ENCODE data around the gene RAMAC. TPM values are rescaled to one million over a fixed set of nuclear protein-coding genes. Genes with fewer than 3 reads are reported as not detected.
A peak's percentile ranks its signal among the peaks of the same experiment; 100 is the strongest.

RAMAC gene
- total RNA-seq, 1 donor from 2014 or later: 12.3 TPM

DNA sequence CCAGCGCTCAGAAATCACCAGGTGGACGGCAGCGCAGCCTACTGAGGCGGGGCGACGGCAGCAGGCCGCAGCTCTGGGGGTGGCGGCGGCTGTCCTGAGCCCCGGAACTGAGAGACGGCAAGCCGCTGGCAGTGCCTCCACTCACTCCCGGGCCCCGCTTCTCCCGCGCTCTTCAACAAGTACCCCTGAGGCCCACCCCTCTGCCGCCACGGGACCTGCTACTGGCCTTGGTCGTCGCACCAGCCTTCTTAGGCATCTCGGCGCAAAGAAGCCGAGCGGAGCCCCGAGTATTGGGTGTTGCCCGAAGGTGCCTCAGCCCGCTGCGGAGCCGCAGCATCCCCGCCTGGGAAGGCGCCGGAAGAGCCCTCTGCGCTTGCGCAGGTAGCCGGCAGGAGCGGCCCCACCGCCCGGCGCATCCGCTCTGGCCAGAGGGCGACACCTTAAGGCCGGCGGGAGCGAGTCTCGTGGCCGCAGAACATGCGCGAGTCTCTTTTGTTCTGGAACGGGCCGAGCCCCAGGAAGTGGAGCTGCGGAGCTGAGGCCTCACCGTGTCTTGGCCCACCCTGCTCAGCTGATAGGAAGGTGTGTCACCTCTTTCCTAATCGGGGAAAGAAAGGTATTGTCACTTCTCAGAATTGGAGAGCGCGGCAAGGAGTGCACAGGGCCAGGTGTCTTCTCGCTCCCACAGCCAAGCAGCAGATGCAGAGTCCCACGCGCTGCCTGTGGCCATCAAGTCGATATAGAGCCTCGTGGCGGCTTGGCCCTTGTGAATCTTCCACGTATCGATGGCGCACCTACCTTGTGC, 25.5 kb downstream of the RAMAC start, which contains the start of gene C15orf40:
TSS of gene C15orf40 (minus strand) at position 369 of the 805 bp plus-strand sequence. CDS start at position 337, 32 bp downstream.
- H3K4me3 ChIP-seq: peak within 1 kb of the TSS; percentile 71 to 99
- H3K4me1 ChIP-seq: peaks cover 32% of the 10 kb centered on the region
- peak in 1 of 2 donors; percentile 93 for DNase-seq (ENCODE audit: extremely low spot score in 2 of 2)
- TF ChIP-seq POLR2A (IDR thresholded peaks at IDR 0.05) (peak in 1 of 2 donors; percentile 64), POLR2AphosphoS5 (IDR thresholded peaks at IDR 0.05; ENCODE audit: insufficient read depth in 1 of 2, low read depth in 1 of 2) (peak; percentile 94)
- TF ChIP-seq, protein P1, sequence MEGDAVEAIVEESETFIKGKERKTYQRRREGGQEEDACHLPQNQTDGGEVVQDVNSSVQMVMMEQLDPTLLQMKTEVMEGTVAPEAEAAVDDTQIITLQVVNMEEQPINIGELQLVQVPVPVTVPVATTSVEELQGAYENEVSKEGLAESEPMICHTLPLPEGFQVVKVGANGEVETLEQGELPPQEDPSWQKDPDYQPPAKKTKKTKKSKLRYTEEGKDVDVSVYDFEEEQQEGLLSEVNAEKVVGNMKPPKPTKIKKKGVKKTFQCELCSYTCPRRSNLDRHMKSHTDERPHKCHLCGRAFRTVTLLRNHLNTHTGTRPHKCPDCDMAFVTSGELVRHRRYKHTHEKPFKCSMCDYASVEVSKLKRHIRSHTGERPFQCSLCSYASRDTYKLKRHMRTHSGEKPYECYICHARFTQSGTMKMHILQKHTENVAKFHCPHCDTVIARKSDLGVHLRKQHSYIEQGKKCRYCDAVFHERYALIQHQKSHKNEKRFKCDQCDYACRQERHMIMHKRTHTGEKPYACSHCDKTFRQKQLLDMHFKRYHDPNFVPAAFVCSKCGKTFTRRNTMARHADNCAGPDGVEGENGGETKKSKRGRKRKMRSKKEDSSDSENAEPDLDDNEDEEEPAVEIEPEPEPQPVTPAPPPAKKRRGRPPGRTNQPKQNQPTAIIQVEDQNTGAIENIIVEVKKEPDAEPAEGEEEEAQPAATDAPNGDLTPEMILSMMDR (IDR thresholded peaks at IDR 0.05): peak; percentile 32 to 61 (median 44)
- peaks cover 0 to 29% of the 10 kb centered on the region in 2 donors for H3K36me3 ChIP-seq
- intact Hi-C loops (cut with DNase I): no loop called here
- no peaks in the 10 kb centered on the region for H3K27me3 ChIP-seq
- no peaks in the 10 kb centered on the region for H3K9me3 ChIP-seq
- H3K27ac ChIP-seq: peak within 1 kb of the TSS; percentile 84

DNA sequence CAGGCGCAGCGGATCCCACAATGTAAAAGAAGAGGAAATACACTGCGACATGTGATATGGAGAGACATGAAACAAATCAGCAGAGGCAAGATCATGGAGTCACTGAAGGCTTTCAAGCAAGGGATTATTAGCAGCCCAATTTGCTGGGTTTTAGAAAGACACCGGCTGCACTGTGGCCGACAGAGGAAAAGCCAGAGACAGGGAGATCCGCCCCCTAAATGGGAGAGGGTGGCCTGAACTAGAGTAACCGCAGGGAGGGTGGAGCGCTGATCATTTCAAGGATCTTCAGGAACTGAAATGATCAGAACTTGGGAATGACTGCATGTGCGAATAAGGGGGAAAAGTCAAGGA, 26.0 kb downstream of the RAMAC start:
- TF ChIP-seq, protein P1 (IDR thresholded peaks at IDR 0.05): no peak
- TF ChIP-seq POLR2AphosphoS5 (IDR thresholded peaks at IDR 0.05; ENCODE audit: insufficient read depth in 1 of 2, low read depth in 1 of 2) (no peak), POLR2A (IDR thresholded peaks at IDR 0.05) (no peak)
- peak overlapping the region; percentile 84 for H3K27ac ChIP-seq
- H3K4me1 ChIP-seq: peaks cover 32% of the 10 kb centered on the region
- peak overlapping the region; percentile 71 to 99 for H3K4me3 ChIP-seq
- no peaks in the 10 kb centered on the region for H3K27me3 ChIP-seq
- intact Hi-C loops (cut with DNase I): no loop called here
- H3K36me3 ChIP-seq: peaks cover 0 to 25% of the 10 kb centered on the region in 2 donors
- H3K9me3 ChIP-seq: no peaks in the 10 kb centered on the region
- DNase-seq (ENCODE audit: extremely low spot score in 2 of 2): no peak

DNA sequence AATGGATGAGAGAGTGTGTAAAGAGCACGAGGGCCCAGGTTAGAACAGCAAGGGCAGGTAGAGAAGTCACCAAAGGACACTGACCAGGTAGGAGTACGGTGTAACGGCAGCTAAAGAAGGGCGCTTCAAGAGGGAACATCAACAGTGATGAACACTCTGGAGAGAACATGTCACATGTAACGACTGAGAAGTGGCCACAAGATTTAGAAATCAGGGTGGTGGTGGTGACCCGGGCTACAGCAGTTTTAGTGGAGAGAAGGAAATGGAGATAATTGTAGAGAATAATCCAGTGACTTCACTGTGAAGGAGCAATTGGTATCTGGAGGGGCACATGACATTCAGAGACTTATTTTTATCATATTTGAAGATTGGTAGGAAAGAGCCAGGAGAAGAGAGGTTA, 26.6 kb downstream of the RAMAC start:
- no peaks in the 10 kb centered on the region for H3K27me3 ChIP-seq
- H3K27ac ChIP-seq: no peak overlapping the region
- H3K9me3 ChIP-seq: no peaks in the 10 kb centered on the region
- peaks cover 32% of the 10 kb centered on the region for H3K4me1 ChIP-seq
- H3K36me3 ChIP-seq: peaks cover 0 to 25% of the 10 kb centered on the region in 2 donors
- DNase-seq (ENCODE audit: extremely low spot score in 2 of 2): no peak
- TF ChIP-seq, protein P1 (IDR thresholded peaks at IDR 0.05): no peak
- TF ChIP-seq POLR2A (IDR thresholded peaks at IDR 0.05) (no peak), POLR2AphosphoS5 (IDR thresholded peaks at IDR 0.05; ENCODE audit: insufficient read depth in 1 of 2, low read depth in 1 of 2) (no peak)
- H3K4me3 ChIP-seq: peak overlapping the region in 1 of 2 donors; percentile 99
- intact Hi-C loops (cut with DNase I): no loop called here

DNA sequence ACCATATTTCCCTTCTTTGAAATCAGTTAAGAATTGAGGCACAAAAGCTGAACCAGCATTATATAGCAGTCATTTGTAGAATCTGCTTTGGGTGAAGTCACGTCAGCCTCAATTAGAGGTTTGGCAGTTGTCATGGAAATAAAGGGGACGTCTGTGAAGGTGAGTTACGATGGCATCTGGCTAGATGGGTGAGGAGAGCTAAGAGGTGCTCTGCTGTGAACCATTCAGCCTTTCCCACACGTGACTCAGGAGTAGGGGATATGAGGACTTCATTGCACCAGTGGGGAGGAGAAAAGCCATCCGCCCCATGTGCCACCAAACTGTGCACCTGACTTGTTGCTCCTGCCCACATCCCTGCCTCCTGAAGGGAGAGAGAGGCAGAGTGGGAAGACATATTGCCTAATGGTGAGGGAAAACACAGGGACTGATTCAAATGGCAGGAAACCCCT, 28.2 kb downstream of the RAMAC start:
- H3K27ac ChIP-seq: no peak overlapping the region
- no peak overlapping the region for H3K4me3 ChIP-seq
- H3K36me3 ChIP-seq: peaks cover 0 to 28% of the 10 kb centered on the region in 2 donors
- no peak for DNase-seq (ENCODE audit: extremely low spot score in 2 of 2)
- H3K27me3 ChIP-seq: no peaks in the 10 kb centered on the region
- peaks cover 26% of the 10 kb centered on the region for H3K4me1 ChIP-seq
- intact Hi-C loops (cut with DNase I): no loop called here
- TF ChIP-seq POLR2A (IDR thresholded peaks at IDR 0.05): no peak
- no peak for TF ChIP-seq POLR2AphosphoS5 (IDR thresholded peaks at IDR 0.05; ENCODE audit: insufficient read depth in 1 of 2, low read depth in 1 of 2)
- TF ChIP-seq, protein P1 (IDR thresholded peaks at IDR 0.05): no peak
- H3K9me3 ChIP-seq: no peaks in the 10 kb centered on the region

DNA sequence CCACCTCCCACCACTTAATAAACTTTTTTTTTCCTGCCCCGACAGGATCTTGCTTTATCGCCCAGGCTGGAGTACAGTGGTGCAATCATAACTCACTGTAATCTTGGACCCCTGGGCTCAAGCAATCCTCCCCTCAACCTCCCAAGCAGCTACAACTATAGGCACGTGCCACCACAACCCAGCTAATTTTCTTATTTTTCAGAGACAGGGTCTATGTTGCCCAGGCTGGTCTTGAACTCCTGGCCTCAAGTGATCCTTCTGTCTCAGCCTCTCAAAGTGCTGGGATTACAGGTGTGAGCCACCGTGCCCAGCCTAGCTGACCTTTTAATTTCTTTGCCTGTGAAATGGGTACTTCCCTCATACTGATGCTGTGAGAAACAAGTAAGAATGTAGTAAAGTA, 29.4 kb downstream of the RAMAC start:
- intact Hi-C loops (cut with DNase I): no loop called here
- TF ChIP-seq POLR2AphosphoS5 (IDR thresholded peaks at IDR 0.05; ENCODE audit: insufficient read depth in 1 of 2, low read depth in 1 of 2): no peak
- no peak for TF ChIP-seq POLR2A (IDR thresholded peaks at IDR 0.05)
- TF ChIP-seq, protein P1 (IDR thresholded peaks at IDR 0.05): no peak
- Histone ChIP-seq H3K9me3 (no peaks in the 10 kb centered on the region), H3K4me1 (peaks cover 15% of the 10 kb centered on the region), H3K27me3 (no peaks in the 10 kb centered on the region), H3K27ac (no peak overlapping the region), H3K4me3 (no peak overlapping the region), H3K36me3 (peaks cover 0 to 31% of the 10 kb centered on the region in 2 donors)
- DNase-seq (ENCODE audit: extremely low spot score in 2 of 2): no peak

Measured in vagina (tissue), 2 donors.